Ishikawa (cell line): ENCODE measurements around the gene PCBD2.

Source experiments
- CREB1 ChIP-seq: IDR thresholded peaks from 2 replicates; pipeline ENCODE4 v1.6.1; 2012; ENCODE audit warnings: low read depth
- EGR1 ChIP-seq: IDR thresholded peaks from 2 replicates; pipeline ENCODE4 v1.6.1; 2012
- EP300 ChIP-seq: IDR thresholded peaks from 2 replicates; pipeline ENCODE4 v1.6.1; 2012; ENCODE audit warnings: borderline replicate concordance
- FOXM1 ChIP-seq: IDR thresholded peaks from 2 replicates; pipeline ENCODE4 v1.6.1; 2012; ENCODE audit warnings: low read depth, borderline replicate concordance
- MAX ChIP-seq: IDR thresholded peaks from 2 replicates; pipeline ENCODE4 v1.6.1; 2012
- NFIC ChIP-seq: IDR thresholded peaks from 2 replicates; pipeline ENCODE4 v1.6.1; 2012
- RAD21 ChIP-seq: IDR thresholded peaks from 2 replicates; pipeline ENCODE4 v1.6.1; 2012; ENCODE audit warnings: low read depth
- TAF1 ChIP-seq: IDR thresholded peaks from 2 replicates; pipeline ENCODE4 v1.6.1; 2012; ENCODE audit warnings: low read depth, mild to moderate bottlenecking
- TCF12 ChIP-seq: IDR thresholded peaks from 2 replicates; pipeline ENCODE4 v1.6.1; 2012; ENCODE audit warnings: low read depth
- TEAD4 ChIP-seq: IDR thresholded peaks from 2 replicates; pipeline ENCODE4 v1.6.1; 2012
- USF1 ChIP-seq: IDR thresholded peaks from 2 replicates; pipeline ENCODE4 v1.6.1; 2012
- YY1 ChIP-seq: IDR thresholded peaks from 2 replicates; pipeline ENCODE4 v1.6.1; 2012; ENCODE audit warnings: low read depth
- ZBTB7A ChIP-seq: IDR thresholded peaks from 2 replicates; pipeline ENCODE4 v1.6.1; 2012; ENCODE audit warnings: low read depth
- TF ChIP-seq, protein P1 (sequence below): IDR thresholded peaks from 2 replicates; pipeline ENCODE4 v1.6.1; 2012; ENCODE audit warnings: low read depth, mild to moderate bottlenecking

GRCh38 chr5:134873494-134873893, 31.4 kb upstream of the PCBD2 start:
- TF ChIP-seq EP300 (no peak), TCF12 (no peak), TAF1 (no peak), CREB1 (no peak), RAD21 (no peak), MAX (no peak), USF1 (no peak), TEAD4 (no peak), EGR1 (no peak), YY1 (no peak), ZBTB7A (no peak), FOXM1 (no peak), NFIC (no peak)
- TF ChIP-seq, protein P1, sequence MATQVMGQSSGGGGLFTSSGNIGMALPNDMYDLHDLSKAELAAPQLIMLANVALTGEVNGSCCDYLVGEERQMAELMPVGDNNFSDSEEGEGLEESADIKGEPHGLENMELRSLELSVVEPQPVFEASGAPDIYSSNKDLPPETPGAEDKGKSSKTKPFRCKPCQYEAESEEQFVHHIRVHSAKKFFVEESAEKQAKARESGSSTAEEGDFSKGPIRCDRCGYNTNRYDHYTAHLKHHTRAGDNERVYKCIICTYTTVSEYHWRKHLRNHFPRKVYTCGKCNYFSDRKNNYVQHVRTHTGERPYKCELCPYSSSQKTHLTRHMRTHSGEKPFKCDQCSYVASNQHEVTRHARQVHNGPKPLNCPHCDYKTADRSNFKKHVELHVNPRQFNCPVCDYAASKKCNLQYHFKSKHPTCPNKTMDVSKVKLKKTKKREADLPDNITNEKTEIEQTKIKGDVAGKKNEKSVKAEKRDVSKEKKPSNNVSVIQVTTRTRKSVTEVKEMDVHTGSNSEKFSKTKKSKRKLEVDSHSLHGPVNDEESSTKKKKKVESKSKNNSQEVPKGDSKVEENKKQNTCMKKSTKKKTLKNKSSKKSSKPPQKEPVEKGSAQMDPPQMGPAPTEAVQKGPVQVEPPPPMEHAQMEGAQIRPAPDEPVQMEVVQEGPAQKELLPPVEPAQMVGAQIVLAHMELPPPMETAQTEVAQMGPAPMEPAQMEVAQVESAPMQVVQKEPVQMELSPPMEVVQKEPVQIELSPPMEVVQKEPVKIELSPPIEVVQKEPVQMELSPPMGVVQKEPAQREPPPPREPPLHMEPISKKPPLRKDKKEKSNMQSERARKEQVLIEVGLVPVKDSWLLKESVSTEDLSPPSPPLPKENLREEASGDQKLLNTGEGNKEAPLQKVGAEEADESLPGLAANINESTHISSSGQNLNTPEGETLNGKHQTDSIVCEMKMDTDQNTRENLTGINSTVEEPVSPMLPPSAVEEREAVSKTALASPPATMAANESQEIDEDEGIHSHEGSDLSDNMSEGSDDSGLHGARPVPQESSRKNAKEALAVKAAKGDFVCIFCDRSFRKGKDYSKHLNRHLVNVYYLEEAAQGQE, result no peak
